ENCODE measurements around the gene KAZALD1. TPM values are rescaled to one million over a fixed set of nuclear protein-coding genes. Genes with fewer than 3 reads are reported as not detected.
"Not testable (repeated sequence)": the region's sequence is repeated elsewhere in the genome, so short reads cannot be mapped to it uniquely, and the experiment has no call there.

The KAZALD1 gene
- total and polyA plus RNA-seq, 9 donors, result 22.3 to 63.9 (median 37.7) TPM

- no peaks in the 10 kb centered on the region for H3K9me3 ChIP-seq (replicated peaks; ENCODE audit: control insufficient read depth, low read depth, low read length)
- peaks cover 9% of the 10 kb centered on the region for H3K36me3 ChIP-seq (ENCODE audit: control insufficient read depth, insufficient read depth, low read length)
- H3K4me1 ChIP-seq (ENCODE audit: control insufficient read depth, insufficient read depth, low read length), result peaks cover 58% of the 10 kb centered on the region
- 7% methylated on average over 21 of the region's 25 CpGs for WGBS (ENCODE audit: insufficient coverage)
- H3K4me3 ChIP-seq (ENCODE audit: low read length), result peak overlapping the region; percentile 84
- H3K27me3 ChIP-seq (ENCODE audit: control insufficient read depth, insufficient read depth, low read length), result peaks cover 18% of the 10 kb centered on the region
- H3K27ac ChIP-seq (ENCODE audit: low read length), result no peak overlapping the region
- DNase-seq, result no peak
Measured at GRCh38 chr10:101030496-101031127, 31.2 kb upstream of the KAZALD1 start.

- H3K36me3 ChIP-seq (ENCODE audit: control insufficient read depth, insufficient read depth, low read length), result peaks cover 15% of the 10 kb centered on the region
- under 1% methylated on average over 29 of the region's 38 CpGs for WGBS (ENCODE audit: insufficient coverage)
- H3K9me3 ChIP-seq (replicated peaks; ENCODE audit: control insufficient read depth, low read depth, low read length), result no peaks in the 10 kb centered on the region
- peaks cover 18% of the 10 kb centered on the region for H3K27me3 ChIP-seq (ENCODE audit: control insufficient read depth, insufficient read depth, low read length)
- H3K27ac ChIP-seq (ENCODE audit: low read length), result peak within 1 kb of the TSS; percentile 97
- peaks cover 58% of the 10 kb centered on the region for H3K4me1 ChIP-seq (ENCODE audit: control insufficient read depth, insufficient read depth, low read length)
- peak; percentile 97 for DNase-seq
- H3K4me3 ChIP-seq (ENCODE audit: low read length), result peak within 1 kb of the TSS; percentile 84
Measured at GRCh38 chr10:101031128-101031795, 30.5 kb upstream of the KAZALD1 start, which contains the start of the genes PDZD7 and SFXN3. TSS of gene PDZD7 (minus strand) at chr10:101031129. CDS start at chr10:101030219, 910 bp downstream. TSS of gene SFXN3 (plus strand) at chr10:101031234. CDS start at chr10:101034695, 3,461 bp downstream.

GRCh38 chr10:101031796-101032636 lies 29.8 kb upstream of the KAZALD1 start:
- under 1% methylated on average over 39 of the region's 47 CpGs for WGBS (ENCODE audit: insufficient coverage)
- Histone ChIP-seq H3K27ac (ENCODE audit: low read length) (peak overlapping the region; percentile 97), H3K4me3 (ENCODE audit: low read length) (peak overlapping the region; percentile 84), H3K4me1 (ENCODE audit: control insufficient read depth, insufficient read depth, low read length) (peaks cover 53% of the 10 kb centered on the region), H3K27me3 (ENCODE audit: control insufficient read depth, insufficient read depth, low read length) (peaks cover 18% of the 10 kb centered on the region), H3K9me3 (replicated peaks; ENCODE audit: control insufficient read depth, low read depth, low read length) (no peaks in the 10 kb centered on the region), H3K36me3 (ENCODE audit: control insufficient read depth, insufficient read depth, low read length) (peaks cover 23% of the 10 kb centered on the region)
- DNase-seq, result peak; percentile 93

GRCh38 chr10:101032637-101033224 lies 29.1 kb upstream of the KAZALD1 start:
- H3K27ac ChIP-seq (ENCODE audit: low read length), result peak overlapping the region; percentile 97
- DNase-seq, result peak; percentile 91
- no peaks in the 10 kb centered on the region for H3K9me3 ChIP-seq (replicated peaks; ENCODE audit: control insufficient read depth, low read depth, low read length)
- H3K4me3 ChIP-seq (ENCODE audit: low read length), result peak overlapping the region; percentile 84
- 20% methylated on average over 4 of the region's 6 CpGs for WGBS (ENCODE audit: insufficient coverage)
- peaks cover 18% of the 10 kb centered on the region for H3K27me3 ChIP-seq (ENCODE audit: control insufficient read depth, insufficient read depth, low read length)
- H3K4me1 ChIP-seq (ENCODE audit: control insufficient read depth, insufficient read depth, low read length), result peaks cover 48% of the 10 kb centered on the region
- H3K36me3 ChIP-seq (ENCODE audit: control insufficient read depth, insufficient read depth, low read length), result peaks cover 30% of the 10 kb centered on the region

- Histone ChIP-seq H3K27ac (ENCODE audit: low read length) (peak overlapping the region; percentile 97), H3K36me3 (ENCODE audit: control insufficient read depth, insufficient read depth, low read length) (peaks cover 35% of the 10 kb centered on the region), H3K4me3 (ENCODE audit: low read length) (peak overlapping the region; percentile 84), H3K9me3 (replicated peaks; ENCODE audit: control insufficient read depth, low read depth, low read length) (no peaks in the 10 kb centered on the region), H3K4me1 (ENCODE audit: control insufficient read depth, insufficient read depth, low read length) (peaks cover 46% of the 10 kb centered on the region), H3K27me3 (ENCODE audit: control insufficient read depth, insufficient read depth, low read length) (peaks cover 16% of the 10 kb centered on the region)
- WGBS (ENCODE audit: insufficient coverage), result no CpG with 5 or more reads among the region's 3 CpGs
- DNase-seq, result no peak
Measured at GRCh38 chr10:101033276-101033675, 28.5 kb upstream of the KAZALD1 start.

GRCh38 chr10:101034404-101034803 lies 27.4 kb upstream of the KAZALD1 start:
- Histone ChIP-seq H3K36me3 (ENCODE audit: control insufficient read depth, insufficient read depth, low read length) (peaks cover 46% of the 10 kb centered on the region), H3K4me1 (ENCODE audit: control insufficient read depth, insufficient read depth, low read length) (peaks cover 38% of the 10 kb centered on the region)
- not testable (repeated sequence) for DNase-seq; H3K27me3 ChIP-seq (ENCODE audit: control insufficient read depth, insufficient read depth, low read length); H3K4me3 ChIP-seq (ENCODE audit: low read length); H3K9me3 ChIP-seq (replicated peaks; ENCODE audit: control insufficient read depth, low read depth, low read length); H3K27ac ChIP-seq (ENCODE audit: low read length)
- 86% methylated on average over 4 of the region's 4 CpGs for WGBS (ENCODE audit: insufficient coverage)

- Histone ChIP-seq H3K27ac (ENCODE audit: low read length) (no peak overlapping the region), H3K36me3 (ENCODE audit: control insufficient read depth, insufficient read depth, low read length) (peaks cover 49% of the 10 kb centered on the region), H3K4me1 (ENCODE audit: control insufficient read depth, insufficient read depth, low read length) (peaks cover 29% of the 10 kb centered on the region), H3K4me3 (ENCODE audit: low read length) (no peak overlapping the region), H3K9me3 (replicated peaks; ENCODE audit: control insufficient read depth, low read depth, low read length) (no peaks in the 10 kb centered on the region), H3K27me3 (ENCODE audit: control insufficient read depth, insufficient read depth, low read length) (peaks cover 1% of the 10 kb centered on the region)
- WGBS (ENCODE audit: insufficient coverage), result 66% methylated on average over 6 of the region's 7 CpGs
- no peak for DNase-seq
Measured at GRCh38 chr10:101035314-101035713, 26.5 kb upstream of the KAZALD1 start.

- Histone ChIP-seq H3K27ac (ENCODE audit: low read length) (no peak overlapping the region), H3K36me3 (ENCODE audit: control insufficient read depth, insufficient read depth, low read length) (peaks cover 49% of the 10 kb centered on the region), H3K4me3 (ENCODE audit: low read length) (no peak overlapping the region), H3K27me3 (ENCODE audit: control insufficient read depth, insufficient read depth, low read length) (no peaks in the 10 kb centered on the region), H3K4me1 (ENCODE audit: control insufficient read depth, insufficient read depth, low read length) (peaks cover 25% of the 10 kb centered on the region), H3K9me3 (replicated peaks; ENCODE audit: control insufficient read depth, low read depth, low read length) (no peaks in the 10 kb centered on the region)
- DNase-seq, result no peak
- WGBS (ENCODE audit: insufficient coverage), result 74% methylated on average over 5 of the region's 10 CpGs
Measured at GRCh38 chr10:101035916-101036702, 25.7 kb upstream of the KAZALD1 start.

- 92% methylated on average over 2 of the region's 7 CpGs for WGBS (ENCODE audit: insufficient coverage)
- Histone ChIP-seq H3K9me3 (replicated peaks; ENCODE audit: control insufficient read depth, low read depth, low read length) (no peaks in the 10 kb centered on the region), H3K27ac (ENCODE audit: low read length) (no peak overlapping the region), H3K36me3 (ENCODE audit: control insufficient read depth, insufficient read depth, low read length) (peaks cover 49% of the 10 kb centered on the region), H3K4me3 (ENCODE audit: low read length) (no peak overlapping the region), H3K4me1 (ENCODE audit: control insufficient read depth, insufficient read depth, low read length) (peaks cover 25% of the 10 kb centered on the region), H3K27me3 (ENCODE audit: control insufficient read depth, insufficient read depth, low read length) (no peaks in the 10 kb centered on the region)
- no peak for DNase-seq
Measured at GRCh38 chr10:101036726-101037125, 25.1 kb upstream of the KAZALD1 start.
